ENCODE results near the gene FABP3. TPM values are rescaled to one million over a fixed set of nuclear protein-coding genes. Genes with fewer than 3 reads are reported as not detected.
A peak's percentile ranks its signal among the peaks of the same experiment; 100 is the strongest.

Gene FABP3
- polyA plus RNA-seq, 1 experiment, result 14.5 TPM

DNA sequence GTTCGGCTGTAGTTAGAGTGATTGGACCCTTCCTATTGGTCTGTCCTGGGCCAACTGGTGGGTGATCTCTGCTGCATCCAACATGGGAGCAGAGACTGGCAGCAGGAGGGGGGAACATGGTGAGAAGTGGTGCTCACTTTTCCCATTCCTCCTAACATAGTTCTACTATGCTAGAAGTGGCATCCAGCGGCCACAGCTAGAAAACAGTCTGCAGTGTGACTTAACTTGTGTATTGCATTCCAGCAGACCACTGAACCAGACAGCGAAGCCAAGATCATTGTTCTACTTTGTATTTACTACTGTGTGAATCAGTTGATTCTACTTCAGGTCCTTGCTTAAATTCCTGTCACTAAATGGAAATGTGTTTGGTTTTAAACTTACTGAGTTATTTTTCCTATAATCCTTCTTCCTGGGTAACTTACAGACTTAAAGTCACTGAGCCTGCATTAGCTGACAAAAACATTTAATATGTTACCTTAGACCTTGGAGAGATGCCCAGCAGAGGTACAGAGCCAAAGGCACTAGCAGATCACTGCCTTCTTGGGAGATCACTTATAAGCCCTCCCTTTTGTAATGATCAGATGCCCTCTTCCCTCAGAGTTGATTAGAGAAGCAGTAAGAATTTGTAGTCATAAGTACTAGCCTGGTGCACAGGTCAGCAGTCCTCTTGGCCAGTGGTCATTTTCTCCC lies 8.2 kb downstream of the FABP3 start:
- no peaks in the 10 kb centered on the region for H3K9me3 ChIP-seq (ENCODE audit: control insufficient read depth, insufficient read depth, low read length)
- ChIA-PET CTCF (no interaction called here), POLR2A (no interaction called here)
- H3K4me3 ChIP-seq (ENCODE audit: low read depth, low read length), result no peak overlapping the region
- H3K27me3 ChIP-seq (ENCODE audit: control insufficient read depth, insufficient read depth, low read length), result no peaks in the 10 kb centered on the region
- DNase-seq (ENCODE audit: low read depth, low spot score), result no peak
- TF ChIP-seq, protein P1, sequence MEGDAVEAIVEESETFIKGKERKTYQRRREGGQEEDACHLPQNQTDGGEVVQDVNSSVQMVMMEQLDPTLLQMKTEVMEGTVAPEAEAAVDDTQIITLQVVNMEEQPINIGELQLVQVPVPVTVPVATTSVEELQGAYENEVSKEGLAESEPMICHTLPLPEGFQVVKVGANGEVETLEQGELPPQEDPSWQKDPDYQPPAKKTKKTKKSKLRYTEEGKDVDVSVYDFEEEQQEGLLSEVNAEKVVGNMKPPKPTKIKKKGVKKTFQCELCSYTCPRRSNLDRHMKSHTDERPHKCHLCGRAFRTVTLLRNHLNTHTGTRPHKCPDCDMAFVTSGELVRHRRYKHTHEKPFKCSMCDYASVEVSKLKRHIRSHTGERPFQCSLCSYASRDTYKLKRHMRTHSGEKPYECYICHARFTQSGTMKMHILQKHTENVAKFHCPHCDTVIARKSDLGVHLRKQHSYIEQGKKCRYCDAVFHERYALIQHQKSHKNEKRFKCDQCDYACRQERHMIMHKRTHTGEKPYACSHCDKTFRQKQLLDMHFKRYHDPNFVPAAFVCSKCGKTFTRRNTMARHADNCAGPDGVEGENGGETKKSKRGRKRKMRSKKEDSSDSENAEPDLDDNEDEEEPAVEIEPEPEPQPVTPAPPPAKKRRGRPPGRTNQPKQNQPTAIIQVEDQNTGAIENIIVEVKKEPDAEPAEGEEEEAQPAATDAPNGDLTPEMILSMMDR (IDR thresholded peaks at IDR 0.05; ENCODE audit: low read depth, low read length), result no peak
- H3K27ac ChIP-seq (ENCODE audit: low read depth, low read length), result peak overlapping the region; percentile 11

DNA sequence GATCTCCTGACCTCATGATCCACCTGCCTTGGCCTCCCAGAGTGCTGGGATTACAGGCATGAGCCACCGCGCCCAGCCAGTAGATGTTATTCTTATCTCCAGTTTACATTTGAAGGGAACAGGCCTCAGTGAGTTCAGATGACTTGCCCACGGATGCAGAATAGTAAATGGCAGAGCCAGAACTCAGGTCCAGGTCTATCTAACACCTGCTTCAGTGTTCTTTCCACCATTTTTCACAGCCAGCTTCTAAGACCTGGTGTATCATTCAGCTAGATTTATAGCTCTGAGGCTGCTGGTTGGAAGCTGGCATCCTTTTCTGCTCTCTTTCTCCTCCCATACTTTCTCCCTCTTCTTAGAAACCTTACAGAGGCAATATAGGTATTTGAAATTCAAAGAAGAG lies 10.8 kb downstream of the FABP3 start:
- Histone ChIP-seq H3K9me3 (ENCODE audit: control insufficient read depth, insufficient read depth, low read length) (no peaks in the 10 kb centered on the region), H3K4me3 (ENCODE audit: low read depth, low read length) (no peak overlapping the region), H3K27ac (ENCODE audit: low read depth, low read length) (no peak overlapping the region), H3K27me3 (ENCODE audit: control insufficient read depth, insufficient read depth, low read length) (no peaks in the 10 kb centered on the region)
- no peak for DNase-seq (ENCODE audit: low read depth, low spot score)
- ChIA-PET POLR2A (no interaction called here), CTCF (interaction anchor here (0.7 to 2.3 kb wide), 2 partner anchors 167 to 187 kb away, joined by 3 to 6 read pairs; no protein-coding TSS in a partner anchor)
- TF ChIP-seq, protein P1 (IDR thresholded peaks at IDR 0.05; ENCODE audit: low read depth, low read length), result no peak

DNA sequence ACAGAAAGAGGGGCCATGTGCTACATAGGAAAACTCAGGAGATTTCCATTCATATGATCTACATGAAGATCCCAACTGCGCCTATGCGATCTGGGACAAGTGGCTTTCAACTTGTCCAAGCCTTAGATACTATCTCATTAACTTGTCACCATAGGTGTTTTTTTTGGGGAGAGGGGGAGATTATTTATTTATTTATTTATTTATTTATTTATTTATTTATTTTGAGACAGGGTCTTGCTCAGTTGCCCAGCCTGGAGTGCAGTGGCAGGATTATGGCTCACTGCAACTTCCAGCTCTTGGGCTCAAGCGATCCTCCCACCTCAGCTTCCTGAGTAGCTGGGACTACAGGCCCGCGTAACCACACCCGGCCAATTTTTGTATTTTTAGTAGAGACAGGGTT lies 11.3 kb downstream of the FABP3 start:
- H3K9me3 ChIP-seq (ENCODE audit: control insufficient read depth, insufficient read depth, low read length), result no peaks in the 10 kb centered on the region
- H3K4me3 ChIP-seq (ENCODE audit: low read depth, low read length), result no peak overlapping the region
- no peaks in the 10 kb centered on the region for H3K27me3 ChIP-seq (ENCODE audit: control insufficient read depth, insufficient read depth, low read length)
- ChIA-PET POLR2A (no interaction called here), CTCF (interaction anchor here (1.2 to 2.3 kb wide), 2 partner anchors 8 to 187 kb away, joined by 3 to 6 read pairs; no protein-coding TSS in a partner anchor)
- TF ChIP-seq, protein P1 (IDR thresholded peaks at IDR 0.05; ENCODE audit: low read depth, low read length), result no peak
- DNase-seq (ENCODE audit: low read depth, low spot score), result no peak
- no peak overlapping the region for H3K27ac ChIP-seq (ENCODE audit: low read depth, low read length)

DNA sequence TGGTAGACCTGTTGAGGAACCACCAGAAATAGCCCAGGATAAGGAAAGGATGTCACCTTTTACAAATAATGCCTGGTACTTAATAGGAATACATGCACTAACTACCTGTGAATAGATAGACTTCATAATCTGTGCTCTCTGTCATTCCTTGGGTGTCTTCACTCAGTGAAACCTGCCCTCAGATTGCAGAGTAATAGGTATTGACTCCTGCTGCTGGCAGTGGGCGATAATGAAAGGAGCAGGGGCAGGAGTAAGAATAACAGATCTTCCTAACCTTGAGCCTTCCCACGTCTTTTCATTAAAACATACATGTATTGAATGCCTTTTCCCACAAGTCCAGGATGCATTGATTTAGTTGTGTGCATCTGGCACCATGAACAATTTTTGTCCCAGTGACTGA lies 16.4 kb downstream of the FABP3 start:
- TF ChIP-seq, protein P1 (IDR thresholded peaks at IDR 0.05; ENCODE audit: low read depth, low read length), result no peak
- CTCF ChIA-PET, result no interaction called here
- no peaks in the 10 kb centered on the region for H3K9me3 ChIP-seq (ENCODE audit: control insufficient read depth, insufficient read depth, low read length)
- no peak overlapping the region for H3K4me3 ChIP-seq (ENCODE audit: low read depth, low read length)
- DNase-seq (ENCODE audit: low read depth, low spot score), result no peak
- POLR2A ChIA-PET, result no interaction called here
- no peak overlapping the region for H3K27ac ChIP-seq (ENCODE audit: low read depth, low read length)
- H3K27me3 ChIP-seq (ENCODE audit: control insufficient read depth, insufficient read depth, low read length), result no peaks in the 10 kb centered on the region

DNA sequence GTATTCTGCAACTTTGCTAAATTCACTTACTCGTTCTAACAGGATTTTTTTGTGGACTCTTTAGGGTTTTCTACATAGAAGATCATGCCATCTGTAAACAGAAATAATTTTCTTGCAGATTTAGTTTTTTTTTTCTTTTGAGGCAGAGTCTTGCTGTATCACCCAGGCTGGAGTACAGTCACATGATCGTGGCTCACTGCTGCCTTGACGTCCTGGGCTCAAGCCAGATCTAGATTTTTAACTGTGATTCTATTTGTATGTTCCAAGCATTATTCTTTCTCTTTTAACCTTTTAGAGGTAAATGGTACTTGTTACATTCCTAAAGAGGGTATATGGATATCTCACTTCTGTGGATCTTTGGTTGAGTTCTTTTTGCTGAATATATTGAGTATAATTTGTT lies 18.6 kb downstream of the FABP3 start:
- ChIA-PET POLR2A (no interaction called here), CTCF (no interaction called here)
- no peak for DNase-seq (ENCODE audit: low read depth, low spot score)
- H3K27ac ChIP-seq (ENCODE audit: low read depth, low read length), result no peak overlapping the region
- H3K27me3 ChIP-seq (ENCODE audit: control insufficient read depth, insufficient read depth, low read length), result no peaks in the 10 kb centered on the region
- TF ChIP-seq, protein P1 (IDR thresholded peaks at IDR 0.05; ENCODE audit: low read depth, low read length), result no peak
- H3K4me3 ChIP-seq (ENCODE audit: low read depth, low read length), result no peak overlapping the region
- no peaks in the 10 kb centered on the region for H3K9me3 ChIP-seq (ENCODE audit: control insufficient read depth, insufficient read depth, low read length)
